HEK293 (cell line): ENCODE results near the gene UGT1A10.
"Not testable (repeated sequence)": the region's sequence is repeated elsewhere in the genome, so short reads cannot be mapped to it uniquely, and the experiment has no call there.

ENCODE experiments used
- BCL11A ChIP-seq: fragments of 450-650 bp; formaldehyde crosslinking; IDR thresholded peaks from 2 replicates; pipeline ENCODE4 v1.5.1; 2016; ENCODE audit warnings: low read depth, missing biosample characterization, missing genetic modification characterization
- CTCF ChIP-seq: fragments of 450-650 bp; formaldehyde crosslinking; IDR thresholded peaks from 2 replicates; pipeline ENCODE4 v1.5.1; 2016; ENCODE audit warnings: missing biosample characterization, missing genetic modification characterization
- REST ChIP-seq: fragments of 450-650 bp; formaldehyde crosslinking; IDR thresholded peaks from 2 replicates; pipeline ENCODE4 v1.5.1; 2016; ENCODE audit warnings: missing biosample characterization, missing genetic modification characterization
- ZNF121 ChIP-seq: fragments of 450-650 bp; formaldehyde crosslinking; IDR thresholded peaks from 2 replicates; pipeline ENCODE4 v1.5.1; 2016; ENCODE audit warnings: missing biosample characterization, missing genetic modification characterization
- ZNF404 ChIP-seq: fragments of 450-650 bp; formaldehyde crosslinking; IDR thresholded peaks from 2 replicates; pipeline ENCODE4 v1.5.1; 2017; ENCODE audit warnings: missing biosample characterization, missing genetic modification characterization
- ZNF501 ChIP-seq: fragments of 450-650 bp; formaldehyde crosslinking; IDR thresholded peaks from 2 replicates; pipeline ENCODE4 v1.5.1; 2016; ENCODE audit warnings: missing biosample characterization, missing genetic modification characterization
- ZNF555 ChIP-seq: fragments of 450-650 bp; formaldehyde crosslinking; conservative IDR thresholded peaks from 2 replicates; pipeline ENCODE4 v1.5.1; 2017; ENCODE audit warnings: missing biosample characterization, mild to moderate bottlenecking, missing genetic modification characterization, inconsistent platforms
- ZSCAN30 ChIP-seq: fragments of 450-650 bp; IDR thresholded peaks from 2 replicates; pipeline ENCODE4 v1.5.1; 2018; ENCODE audit warnings: missing biosample characterization, mild to moderate bottlenecking, missing genetic modification characterization, moderate library complexity

GRCh38 chr2:233655943-233656342 is 19.7 kb downstream of the UGT1A10 start:
- TF ChIP-seq BCL11A; ZNF555 (tag by site-specific recombination); ZNF404 (tag by site-specific recombination); CTCF (tag by site-specific recombination); ZNF121 (tag by site-specific recombination); REST (tag by site-specific recombination); ZNF501 (tag by site-specific recombination); ZSCAN30 (tag by site-specific recombination): not testable (repeated sequence)
